AG04450 (cell line): ENCODE results near the gene LTBP1. TPM values are rescaled to one million over a fixed set of nuclear protein-coding genes. Genes with fewer than 3 reads are reported as not detected.
"Not testable (repeated sequence)": the region's sequence is repeated elsewhere in the genome, so short reads cannot be mapped to it uniquely, and the experiment has no call there.

Source experiments
- CTCF ChIA-PET: fragments of 300-600, 350-600 bp; formaldehyde crosslinking; extraction: SDS; loops from one replicate; lab custom pipeline; 2022; ENCODE audit warnings: antibody characterized with exemption, inconsistent platforms; lab: Charles Lee
- POLR2A ChIA-PET: fragments of 350-600 bp; formaldehyde crosslinking; extraction: SDS; loops from one replicate; lab custom pipeline; 2021; ENCODE audit warnings: antibody characterized with exemption, inconsistent platforms; lab: Yijun Ruan, JAX
- DNase-seq: peaks from one replicate; pipeline ENCODE4 v3.0.0-alpha.2; 2011; ENCODE audit warnings: low read depth, low spot score
- H3K27ac ChIP-seq: one replicate; pipeline ENCODE4 v1.5.1; 2012; ENCODE audit warnings: low read depth, low read length, control low read depth
- H3K27me3 ChIP-seq: one replicate; pipeline ENCODE4 v1.6.0; 2012; ENCODE audit warnings: low read length; ENCODE audit not compliant: control insufficient read depth, insufficient read depth
- H3K4me3 ChIP-seq: 2 replicates; pipeline ENCODE4 v1.5.1; 2011; ENCODE audit warnings: mild to moderate bottlenecking, low read depth, low read length, control low read depth
- H3K9me3 ChIP-seq: 2 replicates; pipeline ENCODE4 v1.5.1; 2012; ENCODE audit warnings: low read length; ENCODE audit not compliant: control insufficient read depth, insufficient read depth
- polyA plus RNA-seq: library from polyadenylated mRNA; depleted of rRNA; stranded (reverse); fragments of >200 nt; gene quantifications from 2 replicates; pipeline ENCODE4 v1.2.3, GENCODE V29; 2011
- TF ChIP-seq, protein P1 (sequence below): IDR thresholded peaks from 2 replicates; pipeline ENCODE4 v1.5.1; 2011; ENCODE audit warnings: low read depth, low read length, control low read depth, inconsistent platforms

Gene LTBP1
- polyA plus RNA-seq, 1 experiment = 517 TPM

- no peaks in the 10 kb centered on the region for H3K27me3 ChIP-seq
- ChIA-PET POLR2A (no interaction called here), CTCF (no interaction called here)
- no peak overlapping the region for H3K27ac ChIP-seq
- TF ChIP-seq, protein P1, sequence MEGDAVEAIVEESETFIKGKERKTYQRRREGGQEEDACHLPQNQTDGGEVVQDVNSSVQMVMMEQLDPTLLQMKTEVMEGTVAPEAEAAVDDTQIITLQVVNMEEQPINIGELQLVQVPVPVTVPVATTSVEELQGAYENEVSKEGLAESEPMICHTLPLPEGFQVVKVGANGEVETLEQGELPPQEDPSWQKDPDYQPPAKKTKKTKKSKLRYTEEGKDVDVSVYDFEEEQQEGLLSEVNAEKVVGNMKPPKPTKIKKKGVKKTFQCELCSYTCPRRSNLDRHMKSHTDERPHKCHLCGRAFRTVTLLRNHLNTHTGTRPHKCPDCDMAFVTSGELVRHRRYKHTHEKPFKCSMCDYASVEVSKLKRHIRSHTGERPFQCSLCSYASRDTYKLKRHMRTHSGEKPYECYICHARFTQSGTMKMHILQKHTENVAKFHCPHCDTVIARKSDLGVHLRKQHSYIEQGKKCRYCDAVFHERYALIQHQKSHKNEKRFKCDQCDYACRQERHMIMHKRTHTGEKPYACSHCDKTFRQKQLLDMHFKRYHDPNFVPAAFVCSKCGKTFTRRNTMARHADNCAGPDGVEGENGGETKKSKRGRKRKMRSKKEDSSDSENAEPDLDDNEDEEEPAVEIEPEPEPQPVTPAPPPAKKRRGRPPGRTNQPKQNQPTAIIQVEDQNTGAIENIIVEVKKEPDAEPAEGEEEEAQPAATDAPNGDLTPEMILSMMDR = no peak
- H3K4me3 ChIP-seq = no peak overlapping the region
- H3K9me3 ChIP-seq = peaks cover 10% of the 10 kb centered on the region
- DNase-seq = no peak
Measured at GRCh38 chr2:33056170-33056569, 109.4 kb downstream of the LTBP1 start.

GRCh38 chr2:33057307-33058028, 110.7 kb downstream of the LTBP1 start:
- H3K27me3 ChIP-seq, H3K4me3 ChIP-seq, POLR2A ChIA-PET, CTCF ChIA-PET, H3K27ac ChIP-seq, DNase-seq, H3K9me3 ChIP-seq: not testable (repeated sequence)

GRCh38 chr2:33058716-33059470, 112.1 kb downstream of the LTBP1 start:
- Histone ChIP-seq H3K27ac (no peak overlapping the region), H3K4me3 (no peak overlapping the region), H3K9me3 (peaks cover 7% of the 10 kb centered on the region), H3K27me3 (no peaks in the 10 kb centered on the region)
- TF ChIP-seq, protein P1 = no peak
- no peak for DNase-seq
- CTCF ChIA-PET = interaction anchor here (1.0 kb wide), 1 partner anchor 286 kb away, joined by 5 read pairs; no protein-coding TSS in a partner anchor
- POLR2A ChIA-PET = interaction anchor here (0.6 kb wide), 1 partner anchor 80 kb away, joined by 6 read pairs; no protein-coding TSS in a partner anchor

DNA sequence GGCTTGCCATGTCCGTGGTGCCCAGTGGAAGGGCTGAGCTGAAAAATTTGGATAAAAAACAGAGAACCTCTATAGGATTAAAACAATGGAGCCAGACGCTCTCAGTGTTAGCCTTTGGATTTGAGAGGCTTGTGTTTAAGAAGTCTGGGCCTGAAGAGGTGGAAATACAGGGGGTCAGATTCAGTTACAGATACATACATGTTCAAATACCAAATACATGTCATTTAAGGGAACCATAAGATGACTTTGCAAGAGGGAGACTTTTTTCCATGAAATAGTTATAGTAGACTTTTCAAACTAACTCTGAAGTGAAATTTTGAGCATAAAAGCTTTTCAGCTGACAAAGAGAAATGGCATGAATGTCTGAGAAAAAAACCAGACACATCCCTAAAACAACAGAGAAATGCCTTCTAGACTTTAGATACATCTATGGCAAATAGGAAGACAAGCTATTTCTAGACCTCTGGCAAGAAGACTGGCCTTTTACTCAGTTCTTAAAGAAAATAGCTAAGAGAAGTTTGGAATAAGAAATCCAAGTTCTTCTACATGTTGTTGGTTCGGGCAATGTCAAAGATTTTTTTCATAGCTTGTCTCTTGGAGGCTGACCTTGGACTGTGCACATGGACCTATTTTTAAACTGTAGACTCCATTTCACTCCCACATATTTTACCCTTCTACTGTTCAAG, 112.9 kb downstream of the LTBP1 start:
- CTCF ChIA-PET = interaction anchor here (1.0 to 1.1 kb wide), 2 partner anchors 287 to 524 kb away, joined by 4 to 5 read pairs; no protein-coding TSS in a partner anchor
- DNase-seq = no peak
- POLR2A ChIA-PET = no interaction called here
- TF ChIP-seq, protein P1 = no peak
- peaks cover 7% of the 10 kb centered on the region for H3K9me3 ChIP-seq
- H3K27ac ChIP-seq = no peak overlapping the region
- H3K4me3 ChIP-seq = no peak overlapping the region
- H3K27me3 ChIP-seq = no peaks in the 10 kb centered on the region

- no peaks in the 10 kb centered on the region for H3K27me3 ChIP-seq
- no peak for DNase-seq
- H3K9me3 ChIP-seq = peaks cover 10% of the 10 kb centered on the region
- POLR2A ChIA-PET = no interaction called here
- TF ChIP-seq, protein P1 = no peak
- no peak overlapping the region for H3K27ac ChIP-seq
- H3K4me3 ChIP-seq = no peak overlapping the region
- CTCF ChIA-PET = interaction anchor here (1.1 kb wide), 1 partner anchor 523 kb away, joined by 4 read pairs; no protein-coding TSS in a partner anchor
Measured at GRCh38 chr2:33060405-33060804, 113.7 kb downstream of the LTBP1 start.
